ENCODE results near the gene NXN.

DNA sequence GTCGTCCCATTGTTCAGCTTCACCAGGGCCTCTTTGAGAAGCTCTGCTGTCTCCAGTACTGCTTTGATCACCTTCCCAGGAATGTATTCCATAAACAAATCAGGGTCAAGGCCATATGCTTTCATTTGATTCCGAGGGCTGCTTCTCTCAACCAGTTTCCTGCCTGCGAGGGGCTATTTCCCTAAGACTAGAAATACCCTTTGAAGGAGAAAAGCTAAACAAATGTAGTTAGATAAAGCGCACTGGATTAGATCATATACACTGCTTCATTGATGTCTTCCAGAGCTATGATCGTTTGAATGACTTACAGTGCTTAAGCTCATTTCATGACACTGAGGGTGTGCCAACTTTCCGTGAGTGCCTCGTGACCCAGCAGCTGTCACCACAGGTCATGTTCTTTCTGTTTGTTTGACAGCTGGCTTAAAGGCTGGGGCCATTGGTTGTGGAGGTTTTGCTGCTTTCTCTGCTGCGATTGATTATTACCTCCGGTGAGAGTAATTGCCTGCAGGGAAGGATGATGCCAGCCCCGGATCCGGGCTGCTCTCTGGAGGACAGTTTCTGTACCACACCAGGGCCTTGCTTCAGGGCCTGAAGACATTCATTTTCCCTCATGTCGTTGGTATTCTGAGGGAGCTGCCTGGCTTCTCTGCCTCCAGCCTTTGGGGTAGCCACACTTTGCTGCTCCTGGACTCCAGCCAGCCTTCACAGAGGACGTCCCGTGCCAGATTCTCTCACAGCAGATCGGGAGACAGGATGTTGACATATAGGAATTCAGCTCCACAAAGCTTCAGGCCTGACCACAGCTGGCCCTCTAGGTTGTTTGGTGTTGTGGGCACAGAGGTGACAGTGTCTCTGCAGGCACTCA, 21.3 kb upstream of the NXN start:
- TF ChIP-seq ZNF274 (IDR thresholded peaks at IDR 0.05; ENCODE audit: low read depth, low read length) (no peak), YY1 (IDR thresholded peaks at IDR 0.05; ENCODE audit: insufficient read depth, insufficient read length) (no peak), SUZ12 (IDR thresholded peaks at IDR 0.05; ENCODE audit: extremely low read depth, insufficient read depth, insufficient read length) (no peak)

Data from NT2/D1 (cell line).